Measurements from ENCODE around the gene C1QA. TPM values are rescaled to one million over a fixed set of nuclear protein-coding genes. Genes with fewer than 3 reads are reported as not detected.

C1QA gene, protein sequence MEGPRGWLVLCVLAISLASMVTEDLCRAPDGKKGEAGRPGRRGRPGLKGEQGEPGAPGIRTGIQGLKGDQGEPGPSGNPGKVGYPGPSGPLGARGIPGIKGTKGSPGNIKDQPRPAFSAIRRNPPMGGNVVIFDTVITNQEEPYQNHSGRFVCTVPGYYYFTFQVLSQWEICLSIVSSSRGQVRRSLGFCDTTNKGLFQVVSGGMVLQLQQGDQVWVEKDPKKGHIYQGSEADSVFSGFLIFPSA
- 100 to 1,000 TPM in 2 of 3 donors, 10 to 100 TPM in 1; 38.2 to 271 (median 173) TPM for polyA plus RNA-seq

DNA sequence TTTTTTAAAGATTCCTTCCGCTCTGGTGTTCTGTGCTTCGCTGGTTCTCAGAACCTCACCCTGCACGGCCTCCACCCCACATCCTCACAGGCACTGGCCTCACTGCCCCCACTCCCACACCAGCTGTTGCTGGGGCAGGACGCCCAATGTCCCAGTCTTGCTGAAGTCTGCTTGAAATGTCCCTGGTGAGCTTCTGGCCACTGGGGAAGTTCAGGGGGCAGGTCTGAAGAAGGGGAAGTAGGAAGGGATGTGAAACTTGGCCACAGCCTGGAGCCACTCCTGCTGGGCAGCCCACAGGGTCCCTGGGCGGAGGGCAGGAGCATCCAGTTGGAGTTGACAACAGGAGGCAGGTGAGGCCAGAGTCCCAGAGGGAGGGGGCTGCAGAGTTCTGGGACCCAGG, at the start of gene C1QA:
TSS of gene C1QA (plus strand) at position 276 of the 400 bp plus-strand sequence. CDS start 989 bp downstream, outside the sequence.
- 42 to 47% (median 46%) methylated on average over 5 of the region's 5 CpGs for WGBS, 3 donors
- H3K27ac ChIP-seq (ENCODE audit: low read depth, low read length), result no peak within 1 kb of the TSS

DNA sequence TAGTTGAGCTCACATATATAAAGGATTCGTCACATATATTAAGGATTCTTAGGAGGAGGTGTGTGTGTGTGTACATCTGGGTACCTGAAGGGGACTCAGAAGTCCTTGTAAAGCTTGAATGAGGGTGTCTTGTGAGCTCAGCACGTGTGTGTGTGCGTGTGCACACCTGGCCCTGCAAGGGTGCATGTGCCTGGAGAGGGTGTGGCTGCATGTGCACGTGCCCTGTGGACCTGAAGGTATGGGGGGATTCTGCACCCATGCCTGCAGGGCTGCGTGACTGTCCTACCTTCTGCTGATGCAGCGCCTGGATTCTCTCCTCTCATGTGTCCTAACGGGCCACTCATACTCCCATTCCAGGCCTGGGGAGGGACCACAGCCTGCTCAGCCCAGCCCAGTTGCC, 49.2 kb upstream of the C1QA start:
- H3K27ac ChIP-seq (ENCODE audit: low read depth, low read length), result no peak overlapping the region
- WGBS, 3 donors, result 80 to 91% (median 86%) methylated on average over 7 of the region's 7 CpGs

DNA sequence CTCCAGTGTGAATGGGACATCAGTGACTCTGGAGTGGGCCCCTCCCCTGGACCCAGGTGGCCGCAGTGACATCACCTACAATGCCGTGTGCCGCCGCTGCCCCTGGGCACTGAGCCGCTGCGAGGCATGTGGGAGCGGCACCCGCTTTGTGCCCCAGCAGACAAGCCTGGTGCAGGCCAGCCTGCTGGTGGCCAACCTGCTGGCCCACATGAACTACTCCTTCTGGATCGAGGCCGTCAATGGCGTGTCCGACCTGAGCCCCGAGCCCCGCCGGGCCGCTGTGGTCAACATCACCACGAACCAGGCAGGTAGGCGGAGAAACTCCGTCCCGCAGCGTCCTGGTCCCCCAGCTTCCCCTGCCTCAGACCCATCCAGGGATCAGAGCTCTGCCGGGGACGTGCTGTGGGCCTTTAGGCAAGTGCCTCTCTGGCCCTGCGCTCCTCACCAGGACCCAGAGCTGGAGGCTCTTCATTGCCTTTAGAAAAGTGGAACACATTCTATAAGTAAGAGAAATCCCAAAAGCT, 47.5 kb upstream of the C1QA start:
- 86 to 90% (median 86%) methylated on average over 24 of the region's 24 CpGs for WGBS, 3 donors
- H3K27ac ChIP-seq (ENCODE audit: low read depth, low read length), result no peak overlapping the region

DNA sequence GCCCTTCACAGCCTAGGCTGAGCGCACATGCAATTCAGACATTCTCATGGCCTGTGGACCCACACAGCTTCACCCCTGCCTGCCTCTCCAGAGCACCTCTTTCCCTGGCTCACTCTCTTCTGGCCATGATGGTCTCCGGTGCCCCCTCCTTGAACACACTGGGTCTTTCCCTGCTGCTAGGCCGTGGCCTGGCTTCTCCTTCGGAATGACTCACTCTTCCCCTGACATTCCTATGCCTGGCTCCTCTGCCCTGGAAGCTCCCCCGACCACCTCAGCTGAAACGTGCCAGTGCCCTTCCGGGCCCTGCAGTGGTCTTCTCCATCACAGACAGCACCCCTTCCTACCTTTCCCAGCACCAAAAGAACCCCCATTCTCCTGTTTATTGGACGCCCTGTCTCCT, 44.9 kb upstream of the C1QA start:
- WGBS, 3 donors, result 63 to 89% (median 73%) methylated on average over 8 of the region's 8 CpGs

DNA sequence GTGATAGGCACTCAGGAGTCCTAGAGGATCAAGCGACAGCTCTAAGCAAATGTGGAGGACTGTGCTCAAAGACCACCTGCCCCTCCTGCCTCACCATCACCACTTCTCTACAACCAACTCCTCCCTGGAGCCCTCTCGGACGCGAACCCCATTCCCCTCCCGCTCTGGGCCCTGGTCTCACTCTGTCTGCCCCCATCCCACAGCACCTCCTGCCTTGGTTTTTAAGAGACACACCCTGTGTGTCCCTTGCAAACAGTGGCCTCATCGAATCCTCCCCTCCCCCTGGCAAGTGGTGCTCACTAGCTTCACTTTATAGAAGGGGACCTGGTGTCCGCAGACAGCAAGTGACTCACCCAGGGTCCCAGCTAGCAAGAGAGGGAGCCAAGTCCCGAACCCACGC, 44.4 kb upstream of the C1QA start:
- 79 to 90% (median 83%) methylated on average over 9 of the region's 9 CpGs for WGBS, 3 donors

More for the DNA sequence above, 44.9 kb upstream of the C1QA start:
- no peak overlapping the region for H3K27ac ChIP-seq (ENCODE audit: low read depth, low read length)

DNA sequence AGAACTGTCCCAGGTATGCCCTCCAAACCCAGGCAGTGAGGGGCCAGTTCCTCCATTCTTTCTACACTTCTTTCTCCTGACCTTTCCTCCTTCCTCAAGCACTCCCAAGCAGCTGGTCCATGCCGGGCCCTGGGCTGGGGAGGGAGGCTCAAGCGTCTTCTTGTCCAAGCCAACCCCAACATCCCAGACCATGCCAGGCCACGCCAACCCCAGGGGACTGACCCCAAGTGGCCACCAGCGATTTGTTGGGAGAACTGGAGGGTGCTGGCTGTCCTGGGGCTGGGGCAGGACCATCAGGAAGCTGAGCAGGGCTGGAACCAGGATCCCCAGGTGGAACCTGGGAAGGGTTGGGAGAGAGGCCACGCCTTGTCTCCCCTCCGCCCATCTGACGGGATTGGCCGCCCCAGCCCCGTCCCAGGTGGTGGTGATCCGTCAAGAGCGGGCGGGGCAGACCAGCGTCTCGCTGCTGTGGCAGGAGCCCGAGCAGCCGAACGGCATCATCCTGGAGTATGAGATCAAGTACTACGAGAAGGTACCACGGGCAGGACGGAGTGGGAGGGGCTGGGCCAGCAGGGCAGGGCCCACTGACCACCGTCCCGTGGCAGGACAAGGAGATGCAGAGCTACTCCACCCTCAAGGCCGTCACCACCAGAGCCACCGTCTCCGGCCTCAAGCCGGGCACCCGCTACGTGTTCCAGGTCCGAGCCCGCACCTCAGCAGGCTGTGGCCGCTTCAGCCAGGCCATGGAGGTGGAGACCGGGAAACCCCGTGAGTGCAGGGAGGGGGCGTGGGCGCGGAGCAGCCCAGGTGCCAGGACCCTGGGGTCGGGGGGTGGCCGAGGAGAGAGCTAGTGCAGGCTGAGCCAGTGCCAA, 43.3 kb upstream of the C1QA start:
- WGBS, 3 donors, result 33 to 70% (median 44%) methylated on average over 37 to 38 of the region's 38 CpGs
- H3K27ac ChIP-seq (ENCODE audit: low read depth, low read length), result no peak overlapping the region

More for the DNA sequence above, 44.4 kb upstream of the C1QA start:
- no peak overlapping the region for H3K27ac ChIP-seq (ENCODE audit: low read depth, low read length)

DNA sequence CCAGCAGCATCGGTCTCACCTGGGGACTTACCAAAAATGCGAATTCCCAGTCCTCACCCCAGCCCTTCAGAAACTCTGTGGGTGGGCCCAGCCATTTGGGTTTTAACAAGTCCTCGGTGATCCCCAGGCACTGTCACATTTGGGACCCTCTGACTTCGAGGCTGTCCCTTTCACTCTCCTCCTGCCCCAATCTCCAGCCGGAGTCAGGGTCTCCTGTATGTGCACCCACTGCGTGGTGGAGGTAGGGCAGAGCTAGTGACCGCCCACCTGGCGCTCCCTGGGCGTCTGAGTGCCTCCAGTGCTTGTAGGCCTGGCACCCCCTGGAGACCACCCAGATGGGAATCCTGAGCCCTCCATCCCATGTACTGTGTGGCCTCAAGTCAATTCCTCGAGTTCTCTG, 42.0 kb upstream of the C1QA start:
- no peak overlapping the region for H3K27ac ChIP-seq (ENCODE audit: low read depth, low read length)
- WGBS, 3 donors, result 76 to 80% (median 76%) methylated on average over 9 to 10 of the region's 10 CpGs

DNA sequence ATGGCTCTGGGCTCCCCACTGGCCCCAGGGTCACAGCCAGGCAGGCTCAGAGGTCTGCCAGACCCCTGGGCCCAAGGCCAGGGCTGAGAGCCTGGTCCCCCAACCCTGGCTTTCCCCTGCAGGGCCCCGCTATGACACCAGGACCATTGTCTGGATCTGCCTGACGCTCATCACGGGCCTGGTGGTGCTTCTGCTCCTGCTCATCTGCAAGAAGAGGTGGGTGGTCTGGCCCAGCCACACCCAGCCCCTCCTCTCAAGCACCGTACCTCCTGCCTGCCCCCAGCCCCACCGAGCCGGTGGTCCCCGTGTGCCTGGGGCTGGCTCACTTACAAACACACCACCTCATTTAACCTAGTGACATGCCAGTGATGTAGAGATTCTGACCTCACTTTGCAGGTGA, 41.3 kb upstream of the C1QA start:
- no peak overlapping the region for H3K27ac ChIP-seq (ENCODE audit: low read depth, low read length)
- WGBS, 3 donors, result 71 to 82% (median 72%) methylated on average over 7 of the region's 7 CpGs

DNA sequence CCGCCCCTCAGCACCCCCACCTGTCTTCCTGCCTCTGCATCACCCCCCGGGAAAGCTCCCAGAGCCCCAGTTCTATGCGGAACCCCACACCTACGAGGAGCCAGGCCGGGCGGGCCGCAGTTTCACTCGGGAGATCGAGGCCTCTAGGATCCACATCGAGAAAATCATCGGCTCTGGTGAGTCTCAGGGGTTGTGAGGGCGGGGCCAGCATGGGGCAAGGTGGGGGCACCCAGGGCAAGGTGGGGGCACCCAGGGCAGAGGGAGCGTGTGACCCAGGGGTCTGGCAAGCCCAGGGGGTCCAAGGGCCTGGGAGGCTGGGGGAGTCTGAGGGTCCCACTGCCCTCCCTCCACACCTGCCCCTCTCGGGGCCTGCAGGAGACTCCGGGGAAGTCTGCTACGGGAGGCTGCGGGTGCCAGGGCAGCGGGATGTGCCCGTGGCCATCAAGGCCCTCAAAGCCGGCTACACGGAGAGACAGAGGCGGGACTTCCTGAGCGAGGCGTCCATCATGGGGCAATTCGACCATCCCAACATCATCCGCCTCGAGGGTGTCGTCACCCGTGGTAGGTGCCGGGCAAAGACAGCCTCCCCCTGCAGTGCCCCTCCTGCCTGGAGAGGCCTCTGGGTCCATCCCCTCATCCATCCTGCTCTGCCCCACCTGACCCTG, 39.0 kb upstream of the C1QA start:
- no peak overlapping the region for H3K27ac ChIP-seq (ENCODE audit: low read depth, low read length)
- WGBS, 3 donors, result 79 to 88% (median 81%) methylated on average over 30 of the region's 30 CpGs

DNA sequence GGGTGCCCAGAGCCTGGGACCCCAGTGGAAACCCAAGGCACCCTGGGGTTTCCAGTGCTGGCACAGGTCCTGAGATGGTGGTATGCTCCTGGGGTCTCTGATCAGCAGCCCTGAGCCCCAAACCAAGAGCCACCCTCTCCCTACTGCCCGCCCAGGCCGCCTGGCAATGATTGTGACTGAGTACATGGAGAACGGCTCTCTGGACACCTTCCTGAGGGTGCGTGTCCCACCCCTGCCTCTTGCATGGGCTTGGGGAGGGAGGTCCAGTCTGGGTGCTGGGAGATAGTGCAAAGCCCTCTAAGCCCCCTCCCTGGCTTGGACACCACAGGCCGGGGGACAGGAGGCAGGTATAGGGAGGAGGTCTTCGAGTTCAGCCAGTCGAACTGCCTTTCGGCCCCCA, 38.4 kb upstream of the C1QA start:
- no peak overlapping the region for H3K27ac ChIP-seq (ENCODE audit: low read depth, low read length)
- 81 to 86% (median 82%) methylated on average over 8 of the region's 8 CpGs for WGBS, 3 donors

DNA sequence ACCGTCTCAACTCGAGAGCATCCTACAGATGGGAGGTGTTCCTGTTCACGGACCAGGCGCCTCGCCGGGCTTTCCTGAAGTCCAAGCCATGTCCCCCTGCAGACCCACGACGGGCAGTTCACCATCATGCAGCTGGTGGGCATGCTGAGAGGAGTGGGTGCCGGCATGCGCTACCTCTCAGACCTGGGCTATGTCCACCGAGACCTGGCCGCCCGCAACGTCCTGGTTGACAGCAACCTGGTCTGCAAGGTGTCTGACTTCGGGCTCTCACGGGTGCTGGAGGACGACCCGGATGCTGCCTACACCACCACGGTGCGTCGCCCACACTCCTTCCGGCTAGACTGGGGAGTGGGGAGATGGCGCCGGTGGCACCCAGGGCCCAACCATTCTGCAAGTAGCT, 37.7 kb upstream of the C1QA start:
- WGBS, 3 donors, result 74 to 81% (median 75%) methylated on average over 24 of the region's 24 CpGs
- H3K27ac ChIP-seq (ENCODE audit: low read depth, low read length), result no peak overlapping the region

DNA sequence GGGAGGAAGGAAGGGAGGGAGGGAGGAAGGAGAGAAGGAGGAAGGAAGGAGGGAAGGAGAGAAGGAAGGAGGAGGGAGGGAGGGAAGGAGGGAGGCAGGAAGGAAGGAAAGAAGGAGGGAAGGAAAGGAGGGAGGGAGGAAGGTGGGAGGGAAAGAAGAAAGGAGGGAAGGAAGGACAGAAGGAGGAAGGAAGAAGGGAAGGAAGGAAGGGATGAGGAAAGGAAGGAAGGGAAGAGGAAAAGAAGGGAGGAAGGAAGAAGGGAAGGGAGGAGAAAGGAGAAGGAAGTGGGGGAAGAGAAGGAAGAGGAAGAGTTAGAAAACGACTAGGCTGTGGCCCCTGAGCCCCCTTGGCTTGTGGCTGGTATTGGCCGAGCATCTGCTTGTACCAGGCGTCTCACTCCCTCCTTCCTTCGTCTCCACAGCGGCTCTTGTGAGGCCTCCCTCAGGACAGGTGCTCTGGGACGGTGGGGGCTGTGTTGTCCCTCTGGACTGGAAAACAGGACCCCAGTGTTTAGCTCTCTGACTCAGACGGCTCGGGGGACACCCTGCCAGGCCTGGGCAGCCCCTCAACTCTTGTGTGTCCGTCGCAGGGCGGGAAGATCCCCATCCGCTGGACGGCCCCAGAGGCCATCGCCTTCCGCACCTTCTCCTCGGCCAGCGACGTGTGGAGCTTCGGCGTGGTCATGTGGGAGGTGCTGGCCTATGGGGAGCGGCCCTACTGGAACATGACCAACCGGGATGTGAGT, 36.2 kb upstream of the C1QA start:
- no peak overlapping the region for H3K27ac ChIP-seq (ENCODE audit: low read depth, low read length)
- 52 to 68% (median 61%) methylated on average over 21 to 22 of the region's 22 CpGs for WGBS, 3 donors

DNA sequence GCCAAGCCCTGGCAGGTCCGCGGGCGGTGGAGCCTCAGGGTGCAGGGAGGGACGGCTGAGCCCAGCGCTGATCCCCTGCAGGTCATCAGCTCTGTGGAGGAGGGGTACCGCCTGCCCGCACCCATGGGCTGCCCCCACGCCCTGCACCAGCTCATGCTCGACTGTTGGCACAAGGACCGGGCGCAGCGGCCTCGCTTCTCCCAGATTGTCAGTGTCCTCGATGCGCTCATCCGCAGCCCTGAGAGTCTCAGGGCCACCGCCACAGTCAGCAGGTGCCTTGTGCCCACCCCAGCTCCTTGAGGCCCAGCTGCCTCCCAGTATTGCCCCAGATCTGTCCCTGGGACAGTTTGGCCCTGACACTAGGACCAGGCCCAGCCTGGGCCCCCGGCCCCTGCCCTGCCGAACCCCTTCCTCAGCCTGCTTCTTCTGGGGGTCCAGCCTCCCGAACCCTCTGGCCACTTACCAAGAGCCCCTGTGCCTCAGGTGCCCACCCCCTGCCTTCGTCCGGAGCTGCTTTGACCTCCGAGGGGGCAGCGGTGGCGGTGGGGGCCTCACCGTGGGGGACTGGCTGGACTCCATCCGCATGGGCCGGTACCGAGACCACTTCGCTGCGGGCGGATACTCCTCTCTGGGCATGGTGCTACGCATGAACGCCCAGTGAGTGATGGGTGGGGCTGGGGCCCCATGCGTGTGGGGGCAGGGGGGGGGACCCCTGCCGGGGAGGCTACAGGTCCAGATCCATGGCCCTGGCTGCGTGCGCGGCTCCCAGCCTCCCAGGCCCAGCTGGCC, 35.4 kb upstream of the C1QA start:
- WGBS, 3 donors, result 84 to 89% (median 85%) methylated on average over 37 to 39 of the region's 39 CpGs
- no peak overlapping the region for H3K27ac ChIP-seq (ENCODE audit: low read depth, low read length)

DNA sequence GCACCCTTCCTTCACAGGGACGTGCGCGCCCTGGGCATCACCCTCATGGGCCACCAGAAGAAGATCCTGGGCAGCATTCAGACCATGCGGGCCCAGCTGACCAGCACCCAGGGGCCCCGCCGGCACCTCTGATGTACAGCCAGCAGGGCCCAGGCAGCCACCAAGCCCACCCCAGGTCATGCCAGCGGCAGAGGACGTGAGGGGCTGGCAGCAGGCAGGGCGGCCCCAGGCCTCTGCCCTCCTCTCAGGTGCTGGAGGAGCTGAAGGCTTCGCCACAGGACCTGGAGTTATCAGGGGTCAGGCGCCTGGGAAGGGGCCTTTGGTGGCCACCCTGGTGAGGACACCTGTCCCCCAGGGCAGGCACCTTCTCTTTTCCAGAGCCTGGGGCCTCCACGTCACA, 34.8 kb upstream of the C1QA start:
- 86 to 91% (median 91%) methylated on average over 9 to 12 of the region's 12 CpGs for WGBS, 3 donors
- H3K27ac ChIP-seq (ENCODE audit: low read depth, low read length), result no peak overlapping the region

DNA sequence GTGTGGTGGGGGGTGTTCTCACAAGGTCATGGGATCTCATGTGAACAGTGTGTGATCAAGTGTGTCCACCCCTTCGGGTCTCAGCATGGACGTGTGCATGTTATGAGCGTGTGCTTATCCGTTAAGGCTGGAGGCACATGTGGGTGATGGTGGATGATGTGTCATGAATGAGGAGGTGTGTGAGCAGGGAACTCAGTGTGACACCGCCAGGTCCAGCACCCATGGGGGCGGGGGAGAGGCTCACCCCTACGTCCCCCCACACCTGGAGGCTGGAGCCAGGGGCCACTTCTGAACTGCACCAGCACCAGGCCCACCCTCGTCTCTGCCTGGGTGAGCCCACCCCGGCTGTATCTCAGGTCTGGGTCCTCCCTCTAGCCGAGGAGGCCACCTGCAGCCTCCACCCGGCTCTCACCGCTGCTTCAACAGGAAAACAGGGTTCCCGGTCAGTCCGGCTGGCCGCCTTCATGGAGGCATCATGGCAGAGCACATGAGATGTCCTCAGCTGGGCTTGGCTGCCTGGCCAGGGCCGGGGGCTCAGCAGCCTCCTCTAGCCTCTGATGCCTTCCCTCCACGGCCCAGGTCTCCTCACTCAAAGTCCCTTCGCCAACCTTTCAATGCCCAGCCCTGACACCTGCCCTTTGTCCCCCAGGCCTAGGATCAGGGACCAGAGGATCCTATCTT, 34.2 kb upstream of the C1QA start:
- 79 to 87% (median 83%) methylated on average over 18 of the region's 18 CpGs for WGBS, 3 donors
- no peak overlapping the region for H3K27ac ChIP-seq (ENCODE audit: low read depth, low read length)

DNA sequence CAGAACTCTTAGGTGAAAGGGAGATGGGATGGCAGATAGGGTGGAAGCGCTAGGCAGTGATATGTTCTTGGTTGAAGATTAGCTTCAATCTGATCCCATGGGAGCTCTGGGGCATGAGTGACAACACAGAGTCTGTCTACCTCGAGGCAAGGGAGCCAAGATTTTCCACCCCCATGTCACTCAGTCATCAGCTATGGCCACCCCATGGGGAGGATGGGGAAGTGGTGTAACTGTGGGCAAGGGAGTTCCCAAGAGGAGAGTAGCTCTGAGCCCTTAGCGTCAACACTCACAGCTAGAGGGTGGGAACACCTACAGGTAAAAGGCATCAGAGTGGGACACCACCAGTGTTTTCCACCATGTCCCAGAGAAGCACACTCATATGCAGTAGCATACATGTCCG, 30.3 kb upstream of the C1QA start:
- H3K27ac ChIP-seq (ENCODE audit: low read depth, low read length), result no peak overlapping the region
- WGBS, 3 donors, result 43 to 50% (median 46%) methylated on average over 4 of the region's 4 CpGs

DNA sequence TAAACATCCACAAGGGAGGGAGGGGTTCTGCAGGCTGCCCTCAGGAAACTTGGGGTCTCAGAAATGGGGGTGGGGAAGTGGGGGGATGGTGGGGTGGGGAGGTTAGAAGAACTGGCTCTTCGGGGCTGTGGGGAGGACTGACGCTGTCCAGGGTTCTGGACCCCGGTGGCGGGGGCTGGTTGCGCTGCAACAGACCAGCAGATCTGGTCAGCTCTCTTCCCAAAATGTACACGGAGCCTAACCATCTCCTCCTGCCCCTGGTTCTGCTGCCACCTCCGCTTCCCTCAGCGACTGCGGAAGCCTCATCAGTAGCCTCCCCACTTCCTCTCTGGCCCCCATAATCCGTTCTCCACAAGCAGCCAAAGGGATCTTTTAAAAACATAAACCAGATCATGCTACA, 29.3 kb upstream of the C1QA start:
- no peak overlapping the region for H3K27ac ChIP-seq (ENCODE audit: low read depth, low read length)
- WGBS, 3 donors, result 10 to 16% (median 11%) methylated on average over 10 of the region's 10 CpGs

Data from adipose tissue (tissue), 3 donors.